Chondrocyte (in vitro differentiated cells): ENCODE data around the gene COL5A1. TPM values are rescaled to one million over a fixed set of nuclear protein-coding genes. Genes with fewer than 3 reads are reported as not detected.

Source experiments
- DNase-seq: peaks from one replicate; pipeline ENCODE4 v3.0.0; 2021; ENCODE audit warnings: mixed read lengths, low spot score
- H3K27ac Mint-ChIP-seq: one replicate; pipeline ENCODE4 v1.8.0; 2021; ENCODE audit warnings: mild to moderate bottlenecking, moderate library complexity, mixed read lengths; ENCODE audit not compliant: unreplicated experiment
- H3K27me3 Mint-ChIP-seq: 2 replicates; pipeline ENCODE4 v1.8.0; 2021; ENCODE audit warnings: low read depth, mixed read lengths
- H3K36me3 Mint-ChIP-seq: 2 replicates; pipeline ENCODE4 v1.8.0; 2021; ENCODE audit warnings: low read depth, mixed read lengths
- H3K4me1 Mint-ChIP-seq: 2 replicates; pipeline ENCODE4 v1.8.0; 2021; ENCODE audit warnings: low read depth, mild to moderate bottlenecking, mixed read lengths
- H3K4me3 Mint-ChIP-seq: one replicate; pipeline ENCODE4 v1.8.0; 2021; ENCODE audit warnings: mild to moderate bottlenecking, moderate library complexity, mixed read lengths; ENCODE audit not compliant: unreplicated experiment
- H3K9me3 Mint-ChIP-seq: 2 replicates; pipeline ENCODE4 v1.8.0; 2021; ENCODE audit warnings: low read depth, mixed read lengths
- total RNA-seq: library from RNA; stranded (reverse); gene quantifications from 3 replicates; pipeline ENCODE4 v1.2.1, GENCODE V29; 2021
- TF ChIP-seq, protein P1 (sequence below): fragments of 200-600 bp; sonication (generic); IDR thresholded peaks from 2 replicates; pipeline ENCODE4 v1.5.0; 2021; ENCODE audit warnings: antibody characterized with exemption, mild to moderate bottlenecking, moderate library complexity

COL5A1 gene
- total RNA-seq, 1 donor from 2014 or later, result 2,235 TPM

DNA sequence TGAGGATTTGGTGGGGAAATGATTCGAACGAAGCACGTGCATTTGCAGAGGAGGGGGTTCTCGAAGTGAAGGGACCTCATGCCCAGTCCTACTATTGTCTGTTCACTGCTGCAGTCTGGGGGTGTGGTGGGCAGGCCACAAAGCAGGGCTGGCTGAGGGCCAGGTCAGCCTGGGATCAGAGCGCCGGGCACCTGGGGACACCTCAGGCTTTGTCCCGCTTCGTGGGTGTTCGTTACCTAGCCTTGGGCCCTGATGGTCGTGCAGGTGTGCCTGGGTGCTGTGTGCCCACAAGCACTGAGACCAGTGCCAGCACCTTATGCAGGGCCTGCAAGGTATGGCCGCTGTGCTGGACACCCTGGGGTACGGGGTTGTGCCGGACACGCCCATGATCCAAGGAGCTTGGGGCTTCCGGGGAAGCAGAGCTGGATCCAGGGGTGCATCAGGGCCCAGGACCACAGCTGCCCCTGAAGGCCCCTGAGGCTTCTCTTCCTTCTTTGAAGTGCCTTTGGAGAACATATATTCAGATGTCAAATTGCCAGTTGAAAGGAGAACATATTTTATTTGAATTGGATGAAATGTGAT, 80.6 kb downstream of the COL5A1 start:
- Mint-ChIP-seq H3K36me3 (peaks cover 34% of the 10 kb centered on the region), H3K27me3 (no peaks in the 10 kb centered on the region), H3K4me3 (no peak overlapping the region), H3K9me3 (no peaks in the 10 kb centered on the region), H3K4me1 (peaks cover 16% of the 10 kb centered on the region), H3K27ac (peak overlapping the region; percentile 81)
- no peak for DNase-seq
- TF ChIP-seq, protein P1, sequence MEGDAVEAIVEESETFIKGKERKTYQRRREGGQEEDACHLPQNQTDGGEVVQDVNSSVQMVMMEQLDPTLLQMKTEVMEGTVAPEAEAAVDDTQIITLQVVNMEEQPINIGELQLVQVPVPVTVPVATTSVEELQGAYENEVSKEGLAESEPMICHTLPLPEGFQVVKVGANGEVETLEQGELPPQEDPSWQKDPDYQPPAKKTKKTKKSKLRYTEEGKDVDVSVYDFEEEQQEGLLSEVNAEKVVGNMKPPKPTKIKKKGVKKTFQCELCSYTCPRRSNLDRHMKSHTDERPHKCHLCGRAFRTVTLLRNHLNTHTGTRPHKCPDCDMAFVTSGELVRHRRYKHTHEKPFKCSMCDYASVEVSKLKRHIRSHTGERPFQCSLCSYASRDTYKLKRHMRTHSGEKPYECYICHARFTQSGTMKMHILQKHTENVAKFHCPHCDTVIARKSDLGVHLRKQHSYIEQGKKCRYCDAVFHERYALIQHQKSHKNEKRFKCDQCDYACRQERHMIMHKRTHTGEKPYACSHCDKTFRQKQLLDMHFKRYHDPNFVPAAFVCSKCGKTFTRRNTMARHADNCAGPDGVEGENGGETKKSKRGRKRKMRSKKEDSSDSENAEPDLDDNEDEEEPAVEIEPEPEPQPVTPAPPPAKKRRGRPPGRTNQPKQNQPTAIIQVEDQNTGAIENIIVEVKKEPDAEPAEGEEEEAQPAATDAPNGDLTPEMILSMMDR, result no peak

DNA sequence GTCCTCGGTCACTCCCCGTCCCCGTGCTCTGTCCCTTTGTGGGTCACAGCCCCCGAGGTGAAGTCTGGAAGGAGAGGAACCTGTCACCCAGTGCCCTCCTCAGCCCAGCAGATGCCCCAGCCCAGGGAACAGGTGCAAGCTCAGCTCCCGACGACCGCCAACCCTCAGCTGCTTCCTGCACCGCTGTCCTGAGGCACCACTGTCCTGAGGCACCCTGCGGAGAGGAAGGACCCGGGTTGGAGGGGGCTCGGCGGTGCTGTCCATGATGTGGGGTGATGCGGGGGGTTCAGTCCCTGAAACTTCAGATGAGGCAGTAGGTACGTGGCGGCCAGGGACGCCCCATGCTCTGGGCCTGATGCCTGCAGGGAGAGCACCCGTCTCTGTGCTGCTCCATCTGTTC, 81.4 kb downstream of the COL5A1 start:
- Mint-ChIP-seq H3K9me3 (no peaks in the 10 kb centered on the region), H3K4me3 (no peak overlapping the region), H3K36me3 (peaks cover 33% of the 10 kb centered on the region), H3K27me3 (no peaks in the 10 kb centered on the region), H3K27ac (peak overlapping the region; percentile 41), H3K4me1 (peaks cover 16% of the 10 kb centered on the region)
- no peak for DNase-seq
- TF ChIP-seq, protein P1, result no peak

DNA sequence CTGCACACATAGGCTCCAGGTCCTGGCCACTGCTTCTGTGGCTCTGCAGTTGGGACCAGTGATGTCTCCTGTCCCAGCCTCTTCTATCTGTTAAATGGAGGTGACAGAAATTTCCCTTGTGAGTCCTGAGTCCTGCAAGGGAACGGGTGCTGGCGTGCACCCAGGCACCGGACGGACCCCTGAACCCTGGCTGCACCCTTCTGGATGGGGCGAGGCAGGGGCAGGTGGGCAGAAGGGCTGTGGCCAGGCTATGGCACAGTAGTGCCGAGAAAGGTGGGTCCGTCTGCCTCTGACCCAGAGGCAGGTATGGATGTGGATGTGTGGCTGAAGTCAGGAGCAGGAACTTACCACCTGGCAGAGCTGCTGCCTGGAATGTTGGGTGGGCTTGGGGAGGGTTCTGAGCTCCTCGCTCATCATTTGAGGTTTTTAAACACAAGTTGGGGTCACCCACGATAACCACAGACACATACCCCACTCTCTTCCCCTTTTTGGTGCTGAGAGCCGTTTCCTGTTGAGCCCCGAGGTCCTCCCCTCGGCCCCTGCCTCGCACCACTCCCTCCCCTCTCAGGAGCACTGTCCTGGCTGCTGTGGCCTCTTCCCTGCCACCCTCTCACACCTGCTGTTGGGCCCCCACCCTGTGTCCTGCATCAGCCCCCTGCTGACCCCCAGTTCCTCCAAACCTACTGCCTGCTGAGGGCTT, 82.0 kb downstream of the COL5A1 start:
- Mint-ChIP-seq H3K4me3 (no peak overlapping the region), H3K27ac (peak overlapping the region; percentile 41), H3K4me1 (peaks cover 16% of the 10 kb centered on the region), H3K27me3 (no peaks in the 10 kb centered on the region), H3K9me3 (no peaks in the 10 kb centered on the region), H3K36me3 (peaks cover 31% of the 10 kb centered on the region)
- no peak for DNase-seq
- TF ChIP-seq, protein P1, result no peak

DNA sequence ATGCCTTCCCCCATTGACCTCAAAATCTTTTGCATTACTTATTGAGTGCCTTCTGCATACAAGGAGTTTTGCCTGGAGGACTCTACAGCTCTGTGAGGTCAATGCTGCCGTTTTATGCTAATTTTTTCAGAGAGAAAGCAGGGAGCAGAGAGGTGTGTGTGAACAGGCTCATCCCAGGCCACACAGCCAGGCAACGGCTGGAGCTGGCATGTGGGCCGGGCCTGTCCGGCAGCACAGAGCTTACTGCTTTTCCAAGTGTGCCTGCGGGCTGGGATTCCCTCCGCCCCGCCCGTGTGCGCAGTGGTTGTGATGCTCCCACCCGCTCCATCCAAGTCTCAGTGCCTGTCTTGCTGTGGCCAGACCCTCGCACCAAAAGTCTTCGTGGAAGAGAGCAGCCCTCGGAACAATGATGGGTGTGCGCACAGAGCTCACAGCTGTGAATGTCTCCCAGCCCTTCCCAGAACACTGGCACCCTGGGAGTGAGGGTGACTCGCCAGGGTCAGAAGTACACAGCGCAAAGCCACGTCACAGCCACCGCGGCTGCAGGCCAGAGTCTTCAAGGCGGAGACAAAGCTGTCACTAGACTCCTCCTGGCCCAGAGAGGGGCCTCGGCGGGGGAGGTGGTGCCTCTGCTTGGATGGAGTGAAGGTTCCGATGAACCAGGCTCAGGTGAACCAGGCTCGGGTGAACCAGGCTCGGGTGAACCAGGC, 82.8 kb downstream of the COL5A1 start:
- peaks cover 32% of the 10 kb centered on the region for H3K36me3 Mint-ChIP-seq

More for the DNA sequence above, 82.8 kb downstream of the COL5A1 start:
- Mint-ChIP-seq H3K27me3 (no peaks in the 10 kb centered on the region), H3K27ac (peak overlapping the region; percentile 22), H3K4me3 (no peak overlapping the region), H3K4me1 (peaks cover 19% of the 10 kb centered on the region), H3K9me3 (no peaks in the 10 kb centered on the region)
- TF ChIP-seq, protein P1, result no peak
- no peak for DNase-seq
